Stimulated activated CD4-positive, alpha-beta T cell treated with anti-CD3 and anti-CD28 coated beads, Interleukin-2, amount 100 ng/mL, for 4 hours (primary cell): ENCODE results near the gene CERK.
"Not testable (repeated sequence)": the region's sequence is repeated elsewhere in the genome, so short reads cannot be mapped to it uniquely, and the experiment has no call there.

Source experiments
- DNase-seq: peaks from one replicate; pipeline ENCODE4 v3.0.0-alpha.2; 2020; ENCODE audit warnings: low read depth

The CERK gene

DNA sequence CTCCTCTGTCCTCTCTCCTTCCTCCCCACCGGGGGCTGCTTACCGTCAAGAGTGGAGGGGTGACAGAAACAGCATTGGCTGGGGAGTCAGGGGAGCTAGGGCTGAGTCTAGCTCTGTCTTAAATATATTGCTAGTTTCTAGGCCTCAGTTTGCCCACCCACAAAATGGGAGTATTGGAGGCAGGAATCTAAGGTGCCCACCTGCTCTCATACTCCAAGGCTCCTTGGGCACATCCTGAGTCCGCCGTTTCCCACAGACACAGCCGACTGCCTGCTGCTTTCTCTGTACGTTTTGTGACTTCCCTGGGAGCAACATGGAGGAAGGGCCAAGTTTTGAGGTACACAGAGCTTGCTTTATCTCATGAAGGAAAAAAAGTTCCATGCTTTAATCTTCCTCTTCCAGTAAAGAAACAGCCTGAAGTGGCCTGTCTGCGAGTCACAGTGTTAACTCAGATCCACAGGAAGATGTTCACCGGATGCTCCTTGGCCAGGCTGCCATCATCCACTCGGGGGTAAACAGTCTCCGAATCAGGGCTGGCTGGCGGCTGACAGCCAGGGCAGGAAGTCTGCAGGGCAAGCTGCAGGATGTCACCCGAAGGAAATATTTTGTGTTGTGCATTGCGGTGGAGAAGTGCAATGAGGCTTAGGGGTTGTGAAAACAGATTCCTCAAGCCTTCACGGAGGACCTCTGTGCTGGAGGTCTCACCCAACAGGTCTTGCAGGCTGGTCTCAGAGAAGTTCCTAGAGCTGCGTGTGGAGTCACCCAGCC, 11.0 kb upstream of the CERK start:
- peak; percentile 41 for DNase-seq

DNA sequence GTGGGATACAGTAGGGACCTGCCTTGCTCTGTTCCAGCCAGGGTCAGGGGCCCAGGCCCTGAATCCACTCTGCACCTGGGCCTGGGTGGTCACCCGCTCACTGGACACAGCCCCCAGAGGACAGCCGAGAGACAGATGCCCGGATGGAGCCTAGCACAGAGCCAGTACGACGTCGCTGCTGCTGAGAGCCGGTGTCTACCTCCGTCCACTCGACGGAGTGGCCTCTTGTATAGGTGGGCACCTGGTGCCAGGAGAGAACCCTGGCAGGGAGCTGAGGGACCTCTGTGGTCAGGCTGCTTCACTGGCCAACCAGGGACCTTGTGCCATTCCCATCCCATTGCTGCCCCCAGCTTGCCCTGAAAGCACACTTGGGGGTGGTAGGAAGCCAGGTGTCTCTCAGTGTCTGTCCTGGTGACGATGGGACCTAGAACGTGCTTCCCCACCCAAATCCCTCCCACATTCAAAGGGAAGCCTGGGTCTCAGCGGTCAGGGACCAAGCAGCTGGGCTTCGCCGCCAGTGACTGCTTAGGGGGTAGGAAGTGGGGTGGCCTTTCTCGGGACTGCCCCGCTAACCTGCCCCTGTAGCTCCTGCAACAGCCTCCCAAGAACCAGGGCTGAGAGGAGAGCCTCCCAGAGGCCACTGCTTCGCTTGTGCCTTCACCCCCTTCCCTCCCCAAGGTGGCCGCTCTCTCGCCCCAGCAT, 10.3 kb upstream of the CERK start:
- DNase-seq = no peak

DNA sequence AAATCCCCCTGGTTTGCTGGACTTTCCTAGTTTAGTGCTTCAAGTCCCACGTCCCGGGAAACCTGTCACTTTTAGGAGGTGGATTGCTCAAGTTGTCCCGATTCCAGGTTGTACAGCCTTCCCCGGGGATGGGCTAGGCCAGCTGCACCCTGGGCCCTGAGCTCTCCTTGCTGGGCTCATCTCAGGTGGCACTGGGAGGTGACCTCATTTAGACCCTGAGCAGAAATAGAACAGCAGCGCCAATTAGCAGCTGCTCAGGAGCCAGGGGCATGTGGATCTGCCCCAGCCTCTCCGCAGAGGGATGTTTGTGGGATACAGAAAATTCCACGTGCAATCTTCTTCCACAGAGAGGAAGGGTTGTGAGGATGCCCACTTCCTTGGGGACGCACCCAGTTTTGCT, 9.6 kb upstream of the CERK start:
- no peak for DNase-seq

DNA sequence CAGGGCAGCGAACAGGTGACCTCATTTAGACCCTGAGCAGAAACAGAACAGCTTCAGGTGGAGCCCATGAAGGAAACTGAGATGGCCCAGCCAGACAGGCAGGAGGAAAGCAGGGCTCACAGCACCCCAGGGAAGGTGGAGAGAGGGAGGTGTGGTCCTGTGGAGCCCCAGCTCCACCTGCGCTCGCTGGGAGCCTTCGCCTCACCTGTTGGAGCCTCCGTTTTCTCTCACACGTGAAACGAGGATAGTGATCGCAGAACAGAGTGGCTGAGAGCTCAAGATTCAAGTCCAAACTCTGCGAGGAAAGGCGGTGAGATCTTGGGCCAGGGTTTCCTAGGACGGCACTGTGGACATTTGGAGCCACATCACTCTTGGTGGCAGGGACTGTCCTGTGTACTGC, 8.6 kb upstream of the CERK start:
- no peak for DNase-seq

DNA sequence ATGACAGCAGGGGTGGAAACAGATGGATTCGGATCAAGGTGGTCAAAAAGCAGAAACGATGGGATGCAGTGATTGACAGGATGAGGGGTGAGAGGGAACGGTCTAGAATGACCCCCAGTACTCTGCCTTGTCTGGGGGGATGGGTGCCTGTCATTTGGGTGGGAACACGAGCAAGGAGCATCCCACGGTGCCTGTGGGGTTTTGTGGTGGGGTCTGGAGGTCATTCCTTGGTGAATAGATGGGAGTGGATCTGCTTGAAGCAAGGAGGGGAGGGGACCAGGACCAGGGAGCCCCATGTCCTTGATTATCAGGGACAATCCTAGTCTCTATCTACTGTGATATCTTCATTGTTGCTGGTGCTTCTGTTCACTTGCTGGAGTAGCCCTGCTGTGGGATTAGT, 8.1 kb upstream of the CERK start:
- no peak for DNase-seq

DNA sequence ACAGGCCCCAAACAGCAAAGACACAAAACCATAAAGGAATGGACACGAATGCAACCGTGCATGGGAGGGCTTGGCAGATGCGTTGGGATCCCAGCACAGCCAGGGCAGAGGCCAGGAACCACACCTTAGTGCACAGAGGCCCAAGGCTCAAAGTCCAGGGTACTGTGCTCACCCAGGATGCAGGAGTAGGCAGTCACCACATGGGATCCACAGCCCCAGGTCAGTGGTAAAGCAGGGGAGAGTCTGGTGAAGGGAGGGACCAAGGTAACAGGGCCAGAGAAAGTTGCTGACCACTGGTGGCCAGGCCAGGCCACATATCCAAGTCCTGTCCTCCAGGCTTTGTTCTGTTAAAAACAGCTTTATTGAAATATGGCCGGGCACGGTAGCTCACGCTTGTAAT, 6.5 kb upstream of the CERK start:
- DNase-seq = no peak

DNA sequence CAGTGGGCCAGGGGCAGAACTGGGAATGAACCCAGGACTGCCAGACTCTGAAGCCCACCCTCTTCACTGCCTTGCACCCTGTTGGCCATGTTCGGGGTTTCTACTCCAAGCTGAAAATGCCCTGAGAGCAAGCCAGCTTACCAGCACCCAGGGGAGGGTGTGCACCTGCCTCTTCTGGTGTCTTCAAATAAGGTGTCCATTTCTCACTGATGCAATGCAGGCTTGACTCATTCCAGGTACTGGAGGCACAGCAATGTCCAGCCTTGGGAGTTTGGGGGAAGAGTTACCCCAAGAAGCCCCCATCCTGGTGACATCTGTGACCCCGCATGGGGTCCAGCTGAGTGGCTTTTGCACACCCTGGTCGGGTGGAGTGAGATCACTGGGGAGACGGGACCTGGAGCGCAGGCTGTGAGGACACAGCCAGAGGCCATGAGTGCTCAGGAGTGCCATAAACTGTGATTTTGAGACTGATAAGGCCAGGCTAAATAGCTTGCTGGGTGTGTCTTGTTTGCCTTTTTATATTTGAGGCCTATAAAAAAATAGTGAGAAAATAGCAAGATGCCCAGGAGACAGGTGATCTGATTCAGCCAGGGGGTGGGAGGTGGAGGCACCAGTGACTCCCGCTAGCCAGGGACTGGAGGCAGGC, 4.6 kb upstream of the CERK start:
- no peak for DNase-seq

DNA sequence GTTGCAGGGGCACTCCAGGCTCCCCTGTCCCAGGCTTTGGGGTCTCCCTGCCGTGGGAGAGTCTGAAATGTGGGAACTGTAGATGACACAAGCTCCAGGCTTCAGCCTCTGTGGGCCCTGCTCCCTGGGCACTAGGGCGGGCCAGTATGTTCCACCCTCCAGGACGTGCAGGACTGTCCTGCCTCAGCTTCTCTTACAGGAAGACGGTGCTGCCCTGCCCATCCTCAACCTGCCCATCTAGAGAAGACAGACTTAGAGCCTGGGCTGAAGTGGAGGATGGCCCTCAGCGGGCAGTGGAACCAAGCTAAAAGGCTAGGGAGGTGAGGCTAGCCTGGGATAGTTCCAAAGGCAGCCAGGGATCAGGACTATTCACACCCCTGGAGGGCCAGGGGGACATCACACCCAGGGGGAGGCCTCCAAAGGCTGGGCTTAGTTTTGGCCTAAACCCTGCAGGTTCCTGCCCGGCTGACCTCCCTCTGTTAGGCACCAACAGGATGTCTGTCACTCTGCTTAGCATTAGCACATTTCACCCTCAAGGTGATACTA, 4.0 kb upstream of the CERK start:
- DNase-seq = no peak

DNA sequence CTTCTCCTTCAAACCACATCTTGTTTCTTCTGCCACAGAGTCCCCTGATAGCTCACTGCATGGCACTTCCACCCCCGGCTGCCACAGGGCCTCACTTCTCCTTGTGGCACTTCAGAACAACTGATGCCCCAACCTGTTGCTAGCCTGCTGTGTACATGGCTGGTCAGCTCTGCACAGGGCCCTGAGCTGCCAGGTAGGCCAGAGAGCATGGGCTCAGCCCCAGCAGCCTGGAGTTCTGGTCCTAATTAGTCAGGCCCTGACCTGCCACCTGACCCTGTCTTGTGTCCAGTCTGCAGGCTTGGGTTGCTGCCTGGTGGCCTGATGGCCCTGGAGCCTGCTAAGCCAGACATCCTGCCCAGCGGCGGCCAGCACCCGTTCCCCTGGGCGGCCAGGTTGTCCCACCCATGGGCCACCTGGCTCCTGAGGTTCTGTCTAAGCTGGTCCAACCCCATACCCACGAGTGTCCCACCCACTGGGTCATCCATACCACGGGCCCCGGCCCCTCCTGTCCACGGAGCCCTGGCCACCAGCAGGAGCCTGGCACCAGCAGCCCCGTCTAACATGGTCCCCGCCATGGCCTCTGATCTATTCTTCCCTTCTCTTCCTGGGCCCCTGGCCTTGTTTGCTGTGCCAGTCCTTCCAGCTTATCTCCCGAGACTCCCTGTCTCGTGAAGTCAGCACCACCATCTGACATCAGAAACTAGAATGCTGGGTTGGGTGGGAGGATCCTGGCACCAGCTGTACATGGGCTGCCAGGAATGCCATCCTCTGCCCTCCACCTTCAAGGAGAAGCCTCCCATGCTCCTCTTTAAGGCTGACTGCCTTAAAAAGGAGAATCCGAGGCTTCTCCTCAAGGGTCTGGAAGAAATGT, 3.1 kb upstream of the CERK start:
- DNase-seq = no peak

DNA sequence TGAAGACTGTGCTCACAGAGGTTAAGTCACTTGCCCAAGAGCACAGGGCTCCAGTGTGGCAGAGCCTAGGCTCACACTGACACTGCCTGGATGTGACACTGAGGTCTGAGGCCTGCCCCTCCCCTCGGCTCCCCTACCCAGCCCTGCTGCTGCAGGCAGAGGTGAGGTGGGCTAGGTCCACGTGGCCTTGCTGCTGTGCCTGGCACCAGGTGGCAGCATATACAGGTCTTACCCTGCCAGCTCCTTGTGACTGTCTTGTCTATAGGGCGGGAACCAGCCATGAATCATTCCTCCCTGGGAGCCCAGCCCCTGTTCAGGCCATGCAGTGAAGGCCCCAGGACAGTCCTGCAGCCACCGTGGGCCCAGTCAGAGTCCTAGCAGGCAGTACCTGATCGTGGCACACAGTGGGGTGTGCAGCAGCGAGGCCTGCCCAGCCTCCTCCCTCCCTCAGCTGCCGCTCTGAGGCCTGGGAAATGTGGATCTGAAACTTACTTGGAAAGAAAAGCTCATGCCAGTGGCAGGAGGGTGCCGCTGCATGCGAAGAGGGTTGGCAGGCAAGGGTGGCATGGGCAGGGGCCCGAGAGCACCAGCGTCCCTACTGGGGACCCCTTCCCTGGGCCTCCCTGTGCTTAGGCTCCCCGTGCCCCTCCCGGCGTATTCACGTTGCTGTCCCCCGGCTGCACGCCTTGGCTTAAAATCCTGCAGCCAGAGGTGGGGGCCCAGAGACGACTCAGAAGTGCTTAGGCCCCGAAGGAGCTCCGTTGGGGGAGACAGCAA, 1.2 kb upstream of the CERK start:
- no peak for DNase-seq

DNA sequence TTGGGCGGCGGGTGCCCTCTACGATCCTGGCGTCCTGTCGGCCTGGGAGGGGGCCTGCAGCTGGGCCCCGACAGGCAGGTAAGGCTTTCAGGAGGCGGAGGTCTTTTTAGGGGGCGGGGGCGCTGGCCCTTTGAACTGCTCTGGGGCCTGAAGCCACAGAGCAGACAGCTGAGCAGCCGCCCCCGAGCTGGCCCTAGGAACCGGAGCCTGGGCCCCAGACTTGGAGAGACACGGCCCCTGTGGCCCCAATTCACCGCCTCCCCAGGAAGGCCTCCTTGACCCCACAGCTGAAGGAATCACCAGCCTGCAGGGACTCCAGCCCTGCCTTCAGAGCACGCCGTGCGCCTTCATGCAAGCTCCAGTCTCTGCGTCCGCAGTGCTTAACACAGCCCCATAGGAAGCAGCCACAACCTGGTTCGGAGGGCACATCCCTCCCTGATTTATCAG, 618 bp upstream of the CERK start:
- DNase-seq = no peak

DNA sequence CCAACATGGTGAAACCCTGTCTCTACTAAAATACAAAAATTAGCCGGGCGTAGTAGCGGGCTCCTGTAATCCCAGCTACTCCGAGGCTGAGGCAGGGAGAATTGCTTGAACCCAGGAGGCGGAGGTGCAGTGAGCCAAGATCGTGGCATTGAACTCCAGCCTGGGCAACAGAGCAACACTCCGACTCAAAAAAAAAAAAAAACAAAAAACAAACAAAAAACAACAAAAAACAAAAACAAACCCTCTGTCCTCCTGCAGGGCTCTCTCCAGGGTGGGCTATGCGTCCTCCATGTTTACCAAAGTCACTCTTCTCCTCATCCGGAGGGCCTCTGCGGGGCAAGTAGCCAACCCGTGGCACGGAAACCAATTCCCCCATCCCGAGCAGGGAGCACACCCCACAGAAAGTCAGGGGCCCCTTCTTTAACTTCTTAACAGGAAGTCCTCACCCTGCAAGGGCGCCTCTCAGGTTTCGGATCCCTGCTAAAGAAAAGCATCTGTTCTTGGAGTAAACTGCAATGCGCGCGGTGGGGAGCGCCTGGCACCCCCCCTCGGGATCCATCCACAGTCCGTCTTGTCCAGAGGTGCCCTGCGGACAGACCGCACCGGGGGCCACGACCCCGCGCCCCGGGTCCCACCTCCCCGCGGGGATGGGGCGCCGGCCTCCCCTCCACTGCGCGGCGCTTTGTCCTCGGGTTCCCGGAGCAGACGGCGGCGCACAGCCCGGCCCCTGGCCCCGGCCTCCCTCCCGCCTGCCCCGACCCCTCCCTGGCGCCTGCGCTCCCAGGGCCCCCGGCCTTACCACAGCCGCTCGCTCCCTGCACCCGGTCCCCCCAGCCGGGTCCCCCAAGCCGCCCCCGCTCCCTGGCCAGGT, 712 bp downstream of the CERK start:
- DNase-seq = no peak

DNA sequence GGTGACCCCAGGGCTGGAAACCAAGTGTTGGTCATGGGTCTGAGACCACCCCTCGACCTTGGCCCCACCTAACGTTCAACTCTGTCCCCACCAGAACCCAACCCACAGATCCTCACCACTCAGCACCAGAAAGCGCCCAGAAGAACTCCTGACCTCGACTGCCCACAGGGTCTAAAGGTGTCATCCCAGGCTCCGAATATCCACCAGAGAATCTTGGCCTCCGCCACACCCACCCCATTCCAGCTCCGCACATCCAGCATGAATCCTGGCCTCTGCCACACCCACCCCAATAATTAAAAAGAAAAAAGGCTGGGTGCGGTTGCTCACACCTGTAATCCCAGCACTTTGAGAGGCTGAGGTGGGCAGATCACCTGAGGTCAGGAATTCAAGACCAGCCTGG, 1.3 kb downstream of the CERK start:
- no peak for DNase-seq

DNA sequence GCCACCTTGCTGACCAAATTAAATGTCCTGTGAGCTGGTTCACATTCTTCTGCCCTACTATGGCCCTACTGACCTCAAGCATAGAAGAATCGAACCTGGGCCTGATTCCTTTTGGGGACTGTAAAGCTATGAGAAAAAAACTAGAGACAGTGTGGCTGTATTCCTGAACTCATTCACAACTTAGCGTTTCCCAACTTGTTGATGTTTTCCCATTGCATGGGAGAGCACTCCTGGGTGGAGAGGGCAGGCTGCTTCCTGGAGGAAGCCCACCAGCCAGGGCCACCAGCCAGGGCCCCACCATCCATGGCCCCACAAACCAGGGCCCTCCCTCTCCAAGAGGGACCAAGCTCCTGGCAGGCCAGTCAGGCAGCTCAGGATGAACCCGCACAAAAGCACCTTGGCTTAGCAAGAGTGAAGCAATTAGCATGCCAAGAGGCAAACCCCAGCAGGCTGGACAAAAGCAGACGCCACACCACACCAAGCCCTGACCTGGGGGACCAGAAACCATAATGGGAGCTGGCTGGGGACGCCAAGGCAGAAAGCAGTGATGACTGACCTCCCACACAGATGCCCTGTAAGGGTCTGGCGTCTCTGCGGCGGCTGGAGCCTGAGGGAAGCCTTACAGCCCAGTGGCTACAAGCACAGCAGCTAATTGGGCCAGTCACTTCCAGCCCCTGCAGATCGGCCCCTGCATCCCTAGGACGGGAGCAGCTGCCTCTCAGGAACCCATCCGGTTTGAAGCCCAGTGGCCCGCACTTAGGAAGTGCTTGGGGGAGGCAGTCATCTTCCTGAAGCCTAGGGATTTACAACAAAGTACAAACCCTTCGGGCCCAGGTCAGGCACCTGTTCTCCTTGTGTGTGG, 2.1 kb downstream of the CERK start:
- DNase-seq = no peak

DNA sequence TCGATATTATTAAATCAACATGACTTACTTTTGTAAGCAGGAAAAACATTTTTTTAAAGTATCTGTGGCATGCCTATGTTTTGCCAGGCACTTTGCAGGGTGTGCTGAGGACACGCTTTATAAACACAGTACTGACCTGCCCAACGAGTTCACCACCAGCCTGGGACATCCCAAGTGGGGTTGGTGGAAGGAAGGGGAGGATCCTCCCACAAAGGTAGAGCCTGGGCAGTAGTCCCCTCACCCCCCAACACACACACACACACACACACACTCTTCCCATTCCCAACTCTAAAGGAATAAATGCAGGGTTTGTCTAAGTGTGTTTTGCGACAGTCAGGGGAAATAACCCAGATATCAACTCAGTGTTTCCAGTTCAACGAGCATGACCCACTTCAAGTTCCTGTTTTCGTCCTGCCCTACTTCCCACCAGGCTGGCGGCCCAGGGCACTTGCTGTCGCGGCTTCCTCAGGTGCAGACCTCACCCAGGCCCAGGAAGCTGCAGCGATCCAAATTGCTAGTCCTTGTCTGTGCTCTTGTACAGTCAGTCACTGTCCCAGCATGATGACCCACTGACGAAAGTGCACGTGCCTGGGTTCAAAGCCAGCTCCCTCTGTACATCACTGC, 3.1 kb downstream of the CERK start:
- DNase-seq = no peak

DNA sequence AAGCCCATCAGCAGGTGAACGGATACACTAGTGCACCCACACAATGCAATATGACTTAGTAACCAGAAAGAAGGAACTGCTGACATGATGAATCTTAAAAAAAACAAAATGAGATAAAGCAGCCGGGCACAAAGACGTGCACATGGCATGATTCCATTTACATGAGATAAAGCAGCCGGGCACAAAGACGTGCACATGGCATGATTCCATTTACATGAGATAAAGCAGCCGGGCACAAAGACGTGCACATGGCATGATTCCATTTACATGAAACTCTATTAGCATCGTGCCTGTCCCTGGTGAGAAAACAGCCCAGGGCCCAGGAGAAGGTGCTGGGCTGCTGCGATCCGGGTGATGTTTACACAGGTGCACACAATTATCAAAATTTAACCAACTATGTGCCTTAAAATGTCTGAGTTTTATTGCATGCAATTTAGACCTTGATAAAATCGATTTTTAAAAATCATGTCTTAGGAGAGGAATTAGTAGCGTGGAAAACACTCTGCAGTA, 3.8 kb downstream of the CERK start:
- DNase-seq = not testable (repeated sequence)

DNA sequence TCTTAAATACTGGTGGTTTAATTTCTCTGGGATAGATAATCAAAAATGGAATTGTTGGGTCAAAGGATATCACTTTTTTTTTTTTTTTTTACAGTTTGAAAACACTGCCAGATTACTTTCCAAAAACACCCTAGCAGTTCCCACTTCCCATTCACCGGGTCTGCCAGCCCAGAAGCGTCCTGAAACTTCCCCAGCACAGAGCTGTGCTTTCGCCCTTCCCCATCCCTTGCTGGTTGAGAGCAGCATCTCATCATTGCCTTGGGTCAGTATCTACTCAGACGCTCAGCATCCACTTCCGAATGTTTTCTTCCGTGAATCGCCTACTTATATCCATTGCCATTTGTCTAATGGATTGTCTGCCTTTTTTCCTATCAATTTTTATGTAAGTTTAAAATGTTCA, 5.5 kb downstream of the CERK start:
- no peak for DNase-seq

DNA sequence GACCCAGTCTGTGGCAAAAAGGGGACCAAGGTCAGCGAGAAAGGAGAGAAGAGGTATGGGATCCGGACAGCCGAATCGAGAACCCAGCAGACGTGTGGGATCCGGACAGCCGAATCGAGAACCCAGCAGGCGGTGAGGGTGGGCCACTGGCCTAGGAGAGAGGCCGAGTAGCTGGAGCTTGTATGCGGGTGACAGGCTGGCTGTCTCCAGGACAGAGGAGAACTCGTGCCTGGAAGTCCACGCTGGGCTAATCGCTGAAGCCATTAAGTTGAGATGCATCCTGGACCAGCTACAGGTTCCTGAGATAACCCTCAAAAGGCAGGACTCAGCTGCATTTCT, 6.0 kb downstream of the CERK start:
- DNase-seq = no peak
